ENCODE measurements around the gene CCDC141. TPM values are rescaled to one million over a fixed set of nuclear protein-coding genes. Genes with fewer than 3 reads are reported as not detected.

Gene CCDC141
- total RNA-seq, 1 experiment from 2014 or later: 0.30 TPM

DNA sequence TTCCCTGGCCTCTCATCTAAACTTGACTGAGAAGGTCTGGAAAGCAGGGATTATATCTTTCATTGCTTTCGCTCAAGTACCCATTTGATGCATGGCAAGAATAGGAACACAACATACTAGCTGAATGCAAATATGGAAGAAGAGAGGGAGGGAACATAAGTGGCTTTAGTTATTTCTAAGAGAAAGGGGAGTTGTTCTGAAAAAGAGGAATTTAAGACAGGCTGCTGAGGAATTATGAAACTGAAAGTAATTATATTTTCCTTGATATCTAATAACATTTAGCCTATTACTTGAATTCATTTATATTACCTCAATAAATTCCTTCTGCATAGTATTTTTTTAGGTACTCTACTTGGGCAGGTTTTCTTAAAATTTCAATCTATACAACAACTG is 136.9 kb downstream of the CCDC141 start:
- DNase-seq: no peak
- no peak overlapping the region for H3K9ac ChIP-seq (ENCODE audit: low read length)
- H3K79me2 ChIP-seq (ENCODE audit: low read length): no peaks in the 10 kb centered on the region
- H3K36me3 ChIP-seq (ENCODE audit: insufficient read depth, low read length): no peaks in the 10 kb centered on the region
- H3K4me3 ChIP-seq (ENCODE audit: low read length): no peak overlapping the region
- H3K4me1 ChIP-seq (ENCODE audit: low read length): no peaks in the 10 kb centered on the region
- H3K27me3 ChIP-seq (ENCODE audit: low read length): no peaks in the 10 kb centered on the region
- no peak overlapping the region for H2AFZ ChIP-seq (ENCODE audit: low read length)
- H3K27ac ChIP-seq (ENCODE audit: low read length): no peak overlapping the region
- H3K9me2 ChIP-seq (replicated peaks; ENCODE audit: insufficient read depth, low read length): no peaks in the 10 kb centered on the region
- no peak overlapping the region for H3K4me2 ChIP-seq (ENCODE audit: low read depth, low read length, poor library complexity, severe bottlenecking)
- H4K20me1 ChIP-seq (ENCODE audit: insufficient read depth, low read depth, low read length): no peaks in the 10 kb centered on the region
- no peaks in the 10 kb centered on the region for H3K9me3 ChIP-seq (ENCODE audit: low read length)

DNA sequence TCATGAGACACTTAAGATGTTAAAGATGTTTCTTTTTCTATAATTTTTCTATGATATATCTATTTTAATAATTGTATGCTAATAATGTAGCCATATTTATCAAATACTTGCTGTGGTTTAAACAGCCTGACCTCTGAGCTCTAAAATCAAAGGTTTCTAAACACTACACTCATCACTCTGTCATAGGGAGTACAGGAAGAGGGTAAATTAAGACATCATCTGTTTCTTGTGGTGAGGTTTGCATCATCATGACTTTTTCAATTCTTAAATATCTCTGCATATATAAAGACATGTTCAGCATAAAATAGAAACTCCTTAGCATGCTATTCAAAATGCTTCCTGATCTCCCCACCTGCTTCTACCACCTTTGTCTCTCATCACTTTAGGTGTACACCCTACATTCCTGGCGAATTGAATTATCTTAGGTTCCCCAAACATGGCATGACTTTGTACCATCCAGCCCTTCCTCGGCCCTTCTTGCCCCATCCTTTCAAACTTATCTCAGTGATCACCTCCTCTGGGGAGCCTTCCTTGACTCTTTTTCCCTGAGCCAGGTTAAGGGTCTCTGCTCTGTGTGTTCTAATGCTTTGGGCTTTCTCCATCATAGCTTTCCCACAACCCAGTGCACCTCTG is 137.4 kb downstream of the CCDC141 start:
- DNase-seq: no peak
- Histone ChIP-seq H3K9me2 (replicated peaks; ENCODE audit: insufficient read depth, low read length) (no peaks in the 10 kb centered on the region), H3K36me3 (ENCODE audit: insufficient read depth, low read length) (no peaks in the 10 kb centered on the region)

DNA sequence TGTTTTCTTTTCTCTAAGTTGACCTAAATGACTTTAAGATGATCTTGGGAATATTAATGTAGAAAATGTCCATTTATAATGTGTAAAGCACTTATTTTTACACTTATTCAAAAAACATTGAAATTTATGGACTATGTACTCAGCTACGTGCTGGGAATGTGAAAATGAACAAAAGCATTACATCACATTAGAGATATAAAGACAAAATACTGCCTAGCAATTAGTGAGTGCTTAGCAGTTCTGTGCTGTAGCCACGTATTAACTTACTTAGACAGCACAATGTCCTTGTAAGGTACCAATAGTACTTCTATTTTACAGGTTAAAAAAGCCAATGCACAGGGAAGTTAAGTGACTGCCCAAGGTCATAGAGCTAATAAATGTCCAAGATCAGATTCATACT is 138.9 kb downstream of the CCDC141 start:
- Histone ChIP-seq H3K36me3 (ENCODE audit: insufficient read depth, low read length) (no peaks in the 10 kb centered on the region), H3K27me3 (ENCODE audit: low read length) (no peaks in the 10 kb centered on the region), H3K4me3 (ENCODE audit: low read length) (no peak overlapping the region), H3K9me2 (replicated peaks; ENCODE audit: insufficient read depth, low read length) (no peaks in the 10 kb centered on the region), H3K9ac (ENCODE audit: low read length) (no peak overlapping the region), H3K27ac (ENCODE audit: low read length) (no peak overlapping the region), H2AFZ (ENCODE audit: low read length) (no peak overlapping the region), H3K4me2 (ENCODE audit: low read depth, low read length, poor library complexity, severe bottlenecking) (no peak overlapping the region), H4K20me1 (ENCODE audit: insufficient read depth, low read depth, low read length) (no peaks in the 10 kb centered on the region), H3K79me2 (ENCODE audit: low read length) (no peaks in the 10 kb centered on the region), H3K9me3 (ENCODE audit: low read length) (no peaks in the 10 kb centered on the region), H3K4me1 (ENCODE audit: low read length) (no peaks in the 10 kb centered on the region)
- DNase-seq: no peak

More for the DNA sequence above, 137.4 kb downstream of the CCDC141 start:
- H3K4me2 ChIP-seq (ENCODE audit: low read depth, low read length, poor library complexity, severe bottlenecking): no peak overlapping the region
- no peaks in the 10 kb centered on the region for H3K9me3 ChIP-seq (ENCODE audit: low read length)
- no peak overlapping the region for H3K9ac ChIP-seq (ENCODE audit: low read length)
- H3K79me2 ChIP-seq (ENCODE audit: low read length): no peaks in the 10 kb centered on the region
- H2AFZ ChIP-seq (ENCODE audit: low read length): no peak overlapping the region
- no peak overlapping the region for H3K27ac ChIP-seq (ENCODE audit: low read length)
- H3K4me1 ChIP-seq (ENCODE audit: low read length): no peaks in the 10 kb centered on the region
- H4K20me1 ChIP-seq (ENCODE audit: insufficient read depth, low read depth, low read length): no peaks in the 10 kb centered on the region
- no peak overlapping the region for H3K4me3 ChIP-seq (ENCODE audit: low read length)
- H3K27me3 ChIP-seq (ENCODE audit: low read length): no peaks in the 10 kb centered on the region

DNA sequence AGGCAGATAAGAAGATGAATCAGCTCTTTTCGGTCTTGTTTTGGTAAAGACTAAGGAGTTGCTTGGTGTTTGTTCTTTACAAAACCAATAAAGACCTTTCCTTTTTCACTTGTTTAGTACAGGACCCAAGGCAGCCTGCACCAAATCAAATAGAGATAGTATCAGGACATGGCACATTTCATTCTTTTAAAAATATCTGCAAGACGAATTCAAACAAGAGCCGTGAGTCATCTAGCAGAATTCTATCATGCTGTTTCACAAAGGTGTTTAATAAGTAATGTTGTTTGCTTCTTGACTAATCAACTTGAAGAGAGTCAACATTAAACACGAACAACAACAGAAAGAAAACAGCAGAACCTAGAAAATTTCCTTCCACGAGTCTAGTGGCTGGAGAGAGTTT is 139.9 kb downstream of the CCDC141 start:
- Histone ChIP-seq H2AFZ (ENCODE audit: low read length) (no peak overlapping the region), H3K4me1 (ENCODE audit: low read length) (no peaks in the 10 kb centered on the region), H3K4me2 (ENCODE audit: low read depth, low read length, poor library complexity, severe bottlenecking) (no peak overlapping the region), H3K27me3 (ENCODE audit: low read length) (no peaks in the 10 kb centered on the region), H3K79me2 (ENCODE audit: low read length) (no peaks in the 10 kb centered on the region), H3K9me2 (replicated peaks; ENCODE audit: insufficient read depth, low read length) (no peaks in the 10 kb centered on the region), H3K36me3 (ENCODE audit: insufficient read depth, low read length) (no peaks in the 10 kb centered on the region), H4K20me1 (ENCODE audit: insufficient read depth, low read depth, low read length) (no peaks in the 10 kb centered on the region), H3K4me3 (ENCODE audit: low read length) (no peak overlapping the region), H3K9me3 (ENCODE audit: low read length) (no peaks in the 10 kb centered on the region), H3K27ac (ENCODE audit: low read length) (no peak overlapping the region), H3K9ac (ENCODE audit: low read length) (no peak overlapping the region)
- no peak for DNase-seq

DNA sequence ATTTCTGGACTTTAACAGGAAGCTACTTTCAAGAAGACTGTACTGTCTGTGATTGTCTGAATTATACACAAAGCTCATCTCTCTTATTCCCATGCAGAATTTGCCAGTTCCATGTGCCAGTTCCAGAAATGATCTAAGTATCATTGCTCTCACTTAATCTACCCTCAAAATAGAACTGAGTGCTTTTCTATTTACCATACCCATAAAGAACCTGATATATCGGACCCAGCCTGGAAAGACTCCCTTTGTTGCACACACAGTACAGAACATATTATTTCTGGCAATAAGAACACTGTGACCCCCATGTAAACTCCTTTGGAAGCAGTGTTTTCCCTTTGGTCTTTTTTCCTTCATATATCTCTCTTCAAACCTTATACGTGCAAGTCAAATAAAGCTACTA is 140.4 kb downstream of the CCDC141 start:
- no peak overlapping the region for H2AFZ ChIP-seq (ENCODE audit: low read length)
- no peak overlapping the region for H3K27ac ChIP-seq (ENCODE audit: low read length)
- no peak overlapping the region for H3K4me2 ChIP-seq (ENCODE audit: low read depth, low read length, poor library complexity, severe bottlenecking)
- H3K27me3 ChIP-seq (ENCODE audit: low read length): no peaks in the 10 kb centered on the region
- no peaks in the 10 kb centered on the region for H3K4me1 ChIP-seq (ENCODE audit: low read length)
- H3K9ac ChIP-seq (ENCODE audit: low read length): no peak overlapping the region
- no peaks in the 10 kb centered on the region for H3K9me3 ChIP-seq (ENCODE audit: low read length)
- DNase-seq: no peak
- H3K4me3 ChIP-seq (ENCODE audit: low read length): no peak overlapping the region
- H3K9me2 ChIP-seq (replicated peaks; ENCODE audit: insufficient read depth, low read length): no peaks in the 10 kb centered on the region
- H3K79me2 ChIP-seq (ENCODE audit: low read length): no peaks in the 10 kb centered on the region
- no peaks in the 10 kb centered on the region for H3K36me3 ChIP-seq (ENCODE audit: insufficient read depth, low read length)
- no peaks in the 10 kb centered on the region for H4K20me1 ChIP-seq (ENCODE audit: insufficient read depth, low read depth, low read length)

DNA sequence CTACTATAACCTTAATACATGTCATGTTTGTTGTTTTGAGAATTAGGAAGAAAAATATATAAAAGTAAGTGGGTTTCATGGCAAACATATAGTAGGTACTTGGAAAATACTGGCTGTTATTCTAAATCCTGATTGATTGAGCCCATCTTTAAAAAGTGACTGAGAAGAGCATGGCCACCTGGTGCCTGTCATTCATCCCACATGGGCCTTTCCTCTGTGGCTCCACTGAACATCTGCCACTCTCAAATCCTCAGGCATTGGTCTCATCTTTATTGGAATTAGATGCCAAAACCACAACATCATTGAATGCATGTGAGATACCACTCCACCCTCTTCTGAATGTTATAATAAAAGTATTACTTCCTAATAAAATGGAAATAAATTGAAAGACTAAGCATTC is 141.1 kb downstream of the CCDC141 start:
- Histone ChIP-seq H3K36me3 (ENCODE audit: insufficient read depth, low read length) (no peaks in the 10 kb centered on the region), H2AFZ (ENCODE audit: low read length) (no peak overlapping the region), H3K9me2 (replicated peaks; ENCODE audit: insufficient read depth, low read length) (no peaks in the 10 kb centered on the region), H3K4me3 (ENCODE audit: low read length) (no peak overlapping the region), H3K79me2 (ENCODE audit: low read length) (no peaks in the 10 kb centered on the region), H4K20me1 (ENCODE audit: insufficient read depth, low read depth, low read length) (no peaks in the 10 kb centered on the region), H3K4me1 (ENCODE audit: low read length) (no peaks in the 10 kb centered on the region), H3K27me3 (ENCODE audit: low read length) (no peaks in the 10 kb centered on the region), H3K9ac (ENCODE audit: low read length) (no peak overlapping the region), H3K4me2 (ENCODE audit: low read depth, low read length, poor library complexity, severe bottlenecking) (no peak overlapping the region), H3K9me3 (ENCODE audit: low read length) (no peaks in the 10 kb centered on the region), H3K27ac (ENCODE audit: low read length) (no peak overlapping the region)
- DNase-seq: no peak

DNA sequence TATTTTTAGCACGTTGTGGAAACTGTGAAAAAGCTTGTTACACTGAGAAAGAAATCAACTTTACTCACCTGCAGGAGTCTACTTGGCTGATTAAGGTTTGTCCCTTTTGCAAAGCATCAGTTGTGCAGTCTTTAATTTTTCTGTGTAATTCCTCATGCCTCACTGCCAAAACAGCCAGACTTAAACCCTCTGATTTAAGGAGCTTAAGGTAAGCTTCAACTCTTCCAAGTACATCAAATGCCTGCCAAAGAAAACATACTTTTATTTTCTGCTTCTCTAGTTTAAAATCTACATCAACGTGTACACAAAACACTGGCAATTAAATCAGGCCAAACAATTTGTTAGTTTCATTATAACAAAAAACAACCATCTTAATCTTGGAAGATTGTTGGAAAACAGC is 144.7 kb downstream of the CCDC141 start:
- no peak overlapping the region for H3K27ac ChIP-seq (ENCODE audit: low read length)
- no peaks in the 10 kb centered on the region for H3K79me2 ChIP-seq (ENCODE audit: low read length)
- H3K4me1 ChIP-seq (ENCODE audit: low read length): no peaks in the 10 kb centered on the region
- no peak overlapping the region for H2AFZ ChIP-seq (ENCODE audit: low read length)
- H3K9me2 ChIP-seq (replicated peaks; ENCODE audit: insufficient read depth, low read length): no peaks in the 10 kb centered on the region
- H3K4me3 ChIP-seq (ENCODE audit: low read length): no peak overlapping the region
- H3K4me2 ChIP-seq (ENCODE audit: low read depth, low read length, poor library complexity, severe bottlenecking): no peak overlapping the region
- no peaks in the 10 kb centered on the region for H3K36me3 ChIP-seq (ENCODE audit: insufficient read depth, low read length)
- no peaks in the 10 kb centered on the region for H3K27me3 ChIP-seq (ENCODE audit: low read length)
- no peaks in the 10 kb centered on the region for H3K9me3 ChIP-seq (ENCODE audit: low read length)
- H3K9ac ChIP-seq (ENCODE audit: low read length): no peak overlapping the region
- DNase-seq: no peak
- no peaks in the 10 kb centered on the region for H4K20me1 ChIP-seq (ENCODE audit: insufficient read depth, low read depth, low read length)

DNA sequence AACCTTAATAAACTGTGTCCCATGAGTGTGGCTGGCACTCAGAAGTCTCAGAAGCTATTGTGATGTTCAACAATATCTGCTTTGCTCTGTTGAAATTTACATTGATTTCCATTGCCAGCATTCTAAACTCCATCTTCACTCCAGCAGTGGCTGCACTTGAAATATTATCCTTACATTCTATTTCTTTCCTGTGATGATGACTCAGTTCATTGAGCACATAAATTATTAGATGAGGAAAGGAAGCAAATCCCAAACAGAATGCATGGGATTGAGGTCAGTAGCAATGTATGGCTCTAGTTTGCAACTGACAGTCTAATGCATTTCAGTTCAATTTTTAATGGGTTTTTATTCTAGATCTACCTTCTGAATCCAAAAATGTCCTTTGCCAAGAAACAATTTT is 150.3 kb downstream of the CCDC141 start:
- H3K4me3 ChIP-seq (ENCODE audit: low read length): no peak overlapping the region
- no peaks in the 10 kb centered on the region for H3K9me3 ChIP-seq (ENCODE audit: low read length)
- DNase-seq: no peak
- H2AFZ ChIP-seq (ENCODE audit: low read length): no peak overlapping the region
- H3K79me2 ChIP-seq (ENCODE audit: low read length): no peaks in the 10 kb centered on the region
- no peaks in the 10 kb centered on the region for H3K36me3 ChIP-seq (ENCODE audit: insufficient read depth, low read length)
- no peaks in the 10 kb centered on the region for H3K27me3 ChIP-seq (ENCODE audit: low read length)
- H3K27ac ChIP-seq (ENCODE audit: low read length): no peak overlapping the region
- no peak overlapping the region for H3K4me2 ChIP-seq (ENCODE audit: low read depth, low read length, poor library complexity, severe bottlenecking)
- no peak overlapping the region for H3K9ac ChIP-seq (ENCODE audit: low read length)
- no peaks in the 10 kb centered on the region for H3K4me1 ChIP-seq (ENCODE audit: low read length)
- H4K20me1 ChIP-seq (ENCODE audit: insufficient read depth, low read depth, low read length): no peaks in the 10 kb centered on the region
- H3K9me2 ChIP-seq (replicated peaks; ENCODE audit: insufficient read depth, low read length): no peaks in the 10 kb centered on the region

DNA sequence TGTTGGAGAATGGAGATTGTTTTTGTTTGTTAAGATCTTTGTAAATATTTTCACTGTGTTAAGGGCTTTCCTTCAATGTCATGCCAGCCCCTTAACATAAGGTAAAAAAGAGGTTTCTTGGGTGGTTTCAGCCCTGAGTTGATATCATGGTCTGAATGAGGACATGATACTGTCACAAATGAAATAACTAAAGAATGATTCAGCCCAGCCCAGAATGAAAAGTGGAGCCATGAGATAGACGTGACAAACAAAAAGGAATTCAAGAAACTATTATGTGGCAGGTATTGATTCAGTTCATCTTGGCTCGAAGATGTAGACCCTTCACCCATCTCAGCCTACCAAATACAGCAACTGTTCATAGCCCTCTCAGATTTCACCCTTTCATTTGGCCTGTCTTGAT is 154.1 kb downstream of the CCDC141 start:
- no peak overlapping the region for H3K9ac ChIP-seq (ENCODE audit: low read length)
- no peaks in the 10 kb centered on the region for H4K20me1 ChIP-seq (ENCODE audit: insufficient read depth, low read depth, low read length)
- no peak overlapping the region for H3K27ac ChIP-seq (ENCODE audit: low read length)
- no peaks in the 10 kb centered on the region for H3K9me3 ChIP-seq (ENCODE audit: low read length)
- no peaks in the 10 kb centered on the region for H3K4me1 ChIP-seq (ENCODE audit: low read length)
- H3K27me3 ChIP-seq (ENCODE audit: low read length): no peaks in the 10 kb centered on the region
- no peaks in the 10 kb centered on the region for H3K36me3 ChIP-seq (ENCODE audit: insufficient read depth, low read length)
- no peak for DNase-seq
- no peaks in the 10 kb centered on the region for H3K79me2 ChIP-seq (ENCODE audit: low read length)
- no peak overlapping the region for H3K4me3 ChIP-seq (ENCODE audit: low read length)
- H2AFZ ChIP-seq (ENCODE audit: low read length): no peak overlapping the region
- no peaks in the 10 kb centered on the region for H3K9me2 ChIP-seq (replicated peaks; ENCODE audit: insufficient read depth, low read length)
- H3K4me2 ChIP-seq (ENCODE audit: low read depth, low read length, poor library complexity, severe bottlenecking): no peak overlapping the region

Measured in Karpas-422 (cell line).